Neural progenitor cell (in vitro differentiated cells): ENCODE results near the gene YY2. TPM values are rescaled to one million over a fixed set of nuclear protein-coding genes. Genes with fewer than 3 reads are reported as not detected.

Source experiments
- DNase-seq: peaks from one replicate; pipeline ENCODE4 v3.0.0-alpha.2; 2016; ENCODE audit warnings: low spot score
- H2AFZ ChIP-seq: fragments of 200-600 bp; sonication (generic); replicated peaks from 2 replicates; pipeline ENCODE4 v1.6.1; 2016; ENCODE audit warnings: antibody characterized with exemption
- H3F3A ChIP-seq: fragments of 200-600 bp; sonication (generic); 2 replicates; pipeline ENCODE4 v1.6.1; 2016; ENCODE audit warnings: antibody characterized with exemption, low read depth
- H3K27ac ChIP-seq: fragments of 200-600 bp; sonication (generic); 2 replicates; pipeline ENCODE4 v1.5.1; 2016; ENCODE audit warnings: mild to moderate bottlenecking
- H3K27me3 ChIP-seq: fragments of 200-600 bp; sonication (generic); 2 replicates; pipeline ENCODE4 v1.6.1; 2016; ENCODE audit warnings: mild to moderate bottlenecking, moderate library complexity
- H3K36me3 ChIP-seq: fragments of 200-600 bp; sonication (generic); 2 replicates; pipeline ENCODE4 v1.5.1; 2016
- H3K4me1 ChIP-seq: fragments of 200-600 bp; sonication (generic); 2 replicates; pipeline ENCODE4 v1.6.1; 2016; ENCODE audit warnings: mixed run types
- H3K4me2 ChIP-seq: fragments of 200-600 bp; sonication (generic); 2 replicates; pipeline ENCODE4 v1.6.1; 2016
- H3K4me3 ChIP-seq: fragments of 200-600 bp; sonication (generic); 2 replicates; pipeline ENCODE4 v1.5.1; 2016
- H3K79me2 ChIP-seq: fragments of 200-600 bp; sonication (generic); 2 replicates; pipeline ENCODE4 v1.6.1; 2016; ENCODE audit warnings: low read depth
- H3K9ac ChIP-seq: fragments of 200-600 bp; sonication (generic); 2 replicates; pipeline ENCODE4 v1.6.1; 2016
- H3K9me3 ChIP-seq: fragments of 200-600 bp; sonication (generic); 2 replicates; pipeline ENCODE4 v1.5.1; 2016; ENCODE audit warnings: low read depth
- H4K20me1 ChIP-seq: fragments of 200-600 bp; sonication (generic); 2 replicates; pipeline ENCODE4 v1.6.1; 2016; ENCODE audit warnings: low read depth
- H3K27ac Mint-ChIP-seq: 3 replicates; pipeline ENCODE4 v1.8.0; 2021; ENCODE audit warnings: mixed read lengths
- H3K27me3 Mint-ChIP-seq: 2 replicates; pipeline ENCODE4 v1.8.0; 2022; ENCODE audit warnings: low read depth, mild to moderate bottlenecking, inconsistent platforms, moderate library complexity, mixed read lengths; ENCODE audit not compliant: insufficient read depth
- H3K36me3 Mint-ChIP-seq: 3 replicates; pipeline ENCODE4 v1.8.0; 2021; ENCODE audit warnings: mixed read lengths
- H3K4me1 Mint-ChIP-seq: 3 replicates; pipeline ENCODE4 v1.8.0; 2021; ENCODE audit warnings: mixed read lengths
- H3K4me3 Mint-ChIP-seq: 3 replicates; pipeline ENCODE4 v1.8.0; 2021; ENCODE audit warnings: mild to moderate bottlenecking, moderate library complexity, mixed read lengths
- H3K9me3 Mint-ChIP-seq: 3 replicates; pipeline ENCODE4 v1.8.0; 2020; ENCODE audit warnings: mixed read lengths
- EZH2 ChIP-seq: fragments of 200-600 bp; sonication (generic); IDR thresholded peaks from 2 replicates; pipeline ENCODE4 v1.6.1; 2017; ENCODE audit warnings: antibody characterized with exemption, mild to moderate bottlenecking, moderate library complexity
- EZH2phosphoT487 ChIP-seq: fragments of 200-600 bp; sonication (generic); IDR thresholded peaks from 2 replicates; pipeline ENCODE4 v1.6.1; 2017; ENCODE audit warnings: antibody characterized with exemption
- total RNA-seq: library from RNA; depleted of rRNA; stranded (reverse); fragments of >200 nt; gene quantifications from 2 replicates; pipeline ENCODE4 v1.2.3, GENCODE V29; 2015; ENCODE audit warnings: low replicate concordance
- TF ChIP-seq, protein P1 (sequence below): fragments of 200-600 bp; sonication (generic); IDR thresholded peaks from 2 replicates; pipeline ENCODE4 v1.5.1; 2017; ENCODE audit warnings: antibody characterized with exemption, mild to moderate bottlenecking

The YY2 gene
- total RNA-seq, 1 donor from 2014 or later = 0.22 TPM

DNA sequence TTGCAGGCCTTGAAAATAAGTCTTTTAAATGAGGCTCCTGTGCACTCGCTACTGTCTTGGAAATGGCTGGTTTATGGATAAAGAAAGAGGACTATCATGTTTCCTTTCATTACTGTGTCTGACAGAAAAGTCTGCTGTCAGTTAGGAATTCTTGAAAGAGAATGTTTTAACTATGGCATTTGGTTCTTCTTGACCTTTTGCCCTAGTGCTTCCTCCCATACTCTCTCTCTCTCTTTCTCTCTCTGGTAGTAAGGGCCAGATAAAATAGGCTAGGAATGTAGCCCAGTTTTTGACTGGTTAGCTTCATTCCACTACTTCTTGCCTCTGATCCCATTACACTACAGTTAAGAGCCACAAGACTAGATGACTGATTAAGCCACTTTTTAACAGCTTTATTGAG, 29.8 kb downstream of the YY2 start:
- Mint-ChIP-seq H3K9me3 (peaks cover 4% of the 10 kb centered on the region), H3K27ac (no peak overlapping the region), H3K4me3 (no peak overlapping the region), H3K27me3 (no peaks in the 10 kb centered on the region), H3K36me3 (peaks cover 17% of the 10 kb centered on the region), H3K4me1 (peaks cover 22% of the 10 kb centered on the region)
- H3K27ac ChIP-seq = no peak overlapping the region
- no peak for TF ChIP-seq EZH2
- TF ChIP-seq, protein P1, sequence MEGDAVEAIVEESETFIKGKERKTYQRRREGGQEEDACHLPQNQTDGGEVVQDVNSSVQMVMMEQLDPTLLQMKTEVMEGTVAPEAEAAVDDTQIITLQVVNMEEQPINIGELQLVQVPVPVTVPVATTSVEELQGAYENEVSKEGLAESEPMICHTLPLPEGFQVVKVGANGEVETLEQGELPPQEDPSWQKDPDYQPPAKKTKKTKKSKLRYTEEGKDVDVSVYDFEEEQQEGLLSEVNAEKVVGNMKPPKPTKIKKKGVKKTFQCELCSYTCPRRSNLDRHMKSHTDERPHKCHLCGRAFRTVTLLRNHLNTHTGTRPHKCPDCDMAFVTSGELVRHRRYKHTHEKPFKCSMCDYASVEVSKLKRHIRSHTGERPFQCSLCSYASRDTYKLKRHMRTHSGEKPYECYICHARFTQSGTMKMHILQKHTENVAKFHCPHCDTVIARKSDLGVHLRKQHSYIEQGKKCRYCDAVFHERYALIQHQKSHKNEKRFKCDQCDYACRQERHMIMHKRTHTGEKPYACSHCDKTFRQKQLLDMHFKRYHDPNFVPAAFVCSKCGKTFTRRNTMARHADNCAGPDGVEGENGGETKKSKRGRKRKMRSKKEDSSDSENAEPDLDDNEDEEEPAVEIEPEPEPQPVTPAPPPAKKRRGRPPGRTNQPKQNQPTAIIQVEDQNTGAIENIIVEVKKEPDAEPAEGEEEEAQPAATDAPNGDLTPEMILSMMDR = no peak
- TF ChIP-seq EZH2phosphoT487 = no peak
- H3K79me2 ChIP-seq = no peaks in the 10 kb centered on the region
- H3K4me1 ChIP-seq = no peaks in the 10 kb centered on the region
- H3K36me3 ChIP-seq = no peaks in the 10 kb centered on the region
- no peaks in the 10 kb centered on the region for H4K20me1 ChIP-seq
- H3K9me3 ChIP-seq = peaks cover 4% of the 10 kb centered on the region
- no peaks in the 10 kb centered on the region for H3F3A ChIP-seq
- no peaks in the 10 kb centered on the region for H3K27me3 ChIP-seq
- H3K4me3 ChIP-seq = no peak overlapping the region
- no peak overlapping the region for H3K9ac ChIP-seq
- peak; percentile 3 for DNase-seq
- H2AFZ ChIP-seq = no peak overlapping the region
- no peak overlapping the region for H3K4me2 ChIP-seq

GRCh38 chrX:21905313-21905712, 49.5 kb downstream of the YY2 start:
- peak overlapping the region; percentile 35 for H3K4me2 ChIP-seq
- H3K27ac ChIP-seq = peak overlapping the region; percentile 35
- H4K20me1 ChIP-seq = no peaks in the 10 kb centered on the region
- peaks cover 34% of the 10 kb centered on the region for H3K4me1 Mint-ChIP-seq
- no peaks in the 10 kb centered on the region for H3K79me2 ChIP-seq
- peak overlapping the region; percentile 71 for H3K27ac Mint-ChIP-seq
- no peak overlapping the region for H3K9ac ChIP-seq
- no peak overlapping the region for H2AFZ ChIP-seq
- no peaks in the 10 kb centered on the region for H3K36me3 ChIP-seq
- no peaks in the 10 kb centered on the region for H3K27me3 ChIP-seq
- H3K4me3 Mint-ChIP-seq = no peak overlapping the region
- DNase-seq = peak; percentile 44
- H3K9me3 ChIP-seq = no peaks in the 10 kb centered on the region
- H3K4me1 ChIP-seq = peaks cover 23% of the 10 kb centered on the region
- H3F3A ChIP-seq = peaks cover 16% of the 10 kb centered on the region
- H3K27me3 Mint-ChIP-seq = no peaks in the 10 kb centered on the region
- H3K36me3 Mint-ChIP-seq = peaks cover 2% of the 10 kb centered on the region
- TF ChIP-seq EZH2phosphoT487 (no peak), EZH2 (no peak)
- TF ChIP-seq, protein P1 = no peak
- H3K4me3 ChIP-seq = peak overlapping the region; percentile 17
- H3K9me3 Mint-ChIP-seq = peaks cover 5% of the 10 kb centered on the region

- Histone ChIP-seq H3K9ac (no peak overlapping the region), H2AFZ (no peak overlapping the region), H4K20me1 (no peaks in the 10 kb centered on the region), H3K27me3 (no peaks in the 10 kb centered on the region), H3K36me3 (no peaks in the 10 kb centered on the region), H3F3A (peaks cover 16% of the 10 kb centered on the region), H3K79me2 (no peaks in the 10 kb centered on the region), H3K4me2 (peak overlapping the region; percentile 34), H3K4me1 (peaks cover 23% of the 10 kb centered on the region), H3K9me3 (no peaks in the 10 kb centered on the region), H3K4me3 (no peak overlapping the region), H3K27ac (peak overlapping the region; percentile 35)
- peak; percentile 30 for DNase-seq
- peak overlapping the region; percentile 18 for H3K27ac Mint-ChIP-seq
- peaks cover 5% of the 10 kb centered on the region for H3K9me3 Mint-ChIP-seq
- TF ChIP-seq EZH2phosphoT487 = no peak
- TF ChIP-seq, protein P1 = no peak
- no peak for TF ChIP-seq EZH2
- no peaks in the 10 kb centered on the region for H3K27me3 Mint-ChIP-seq
- H3K4me3 Mint-ChIP-seq = no peak overlapping the region
- peaks cover 34% of the 10 kb centered on the region for H3K4me1 Mint-ChIP-seq
- peaks cover 2% of the 10 kb centered on the region for H3K36me3 Mint-ChIP-seq
These were observed 50.2 kb downstream of the YY2 start for GRCh38 chrX:21905953-21906352.
